ENCODE measurements around the gene NTM. TPM values are rescaled to one million over a fixed set of nuclear protein-coding genes. Genes with fewer than 3 reads are reported as not detected.

NTM gene
- total RNA-seq, 4 donors from 2014 or later, result 0.40 to 3.1 (median 2.1) TPM; not detected in 1

- intact Hi-C loops (cut with DNase I; ENCODE audit: low total_unique reads), result no loop called here
- Histone ChIP-seq H3K4me1 (no peaks in the 10 kb centered on the region), H3K27me3 (no peaks in the 10 kb centered on the region), H3K36me3 (no peaks in the 10 kb centered on the region), H3K27ac (no peak overlapping the region), H3K4me3 (no peak overlapping the region), H3K9me3 (no peaks in the 10 kb centered on the region)
- DNase-seq, result no peak
- TF ChIP-seq CTCF (IDR thresholded peaks at IDR 0.05) (no peak), EP300 (IDR thresholded peaks at IDR 0.05; ENCODE audit: low read depth) (no peak), POLR2AphosphoS5 (IDR thresholded peaks at IDR 0.05) (no peak), POLR2A (IDR thresholded peaks at IDR 0.05) (no peak)
- in situ Hi-C loops (cut with MboI; ENCODE audit: low pct_ligation_motif_present in 1 of 4, low pct_unique_long_range_greater_than_20kb in 1 of 4, low sequenced_read_pairs in 3 of 4), result no loop called here
- whole genome bisulfite sequencing, 2 donors (ENCODE audit: low coverage in 1 of 2), result 53% methylated on average over 2 of the region's 2 CpGs; no CpG with 5 or more reads in 1 of the 2 donors
These were observed 221.7 kb downstream of the NTM start for GRCh38 chr11:131592152-131592551.

GRCh38 chr11:131592734-131593133 lies 222.3 kb downstream of the NTM start:
- 27% methylated on average over 2 of the region's 2 CpGs; no CpG with 5 or more reads in 1 of the 2 donors for WGBS, 2 donors (ENCODE audit: low coverage in 1 of 2)
- Histone ChIP-seq H3K4me1 (no peaks in the 10 kb centered on the region), H3K4me3 (no peak overlapping the region), H3K36me3 (no peaks in the 10 kb centered on the region), H3K27me3 (no peaks in the 10 kb centered on the region), H3K9me3 (no peaks in the 10 kb centered on the region), H3K27ac (no peak overlapping the region)
- intact Hi-C loops (cut with DNase I; ENCODE audit: low total_unique reads), result no loop called here
- DNase-seq, result no peak
- TF ChIP-seq POLR2A (IDR thresholded peaks at IDR 0.05), result no peak
- TF ChIP-seq CTCF (IDR thresholded peaks at IDR 0.05), result no peak
- no peak for TF ChIP-seq POLR2AphosphoS5 (IDR thresholded peaks at IDR 0.05)
- TF ChIP-seq EP300 (IDR thresholded peaks at IDR 0.05; ENCODE audit: low read depth), result no peak
- in situ Hi-C loops (cut with MboI; ENCODE audit: low pct_ligation_motif_present in 1 of 4, low pct_unique_long_range_greater_than_20kb in 1 of 4, low sequenced_read_pairs in 3 of 4), result no loop called here

- Histone ChIP-seq H3K27me3 (no peaks in the 10 kb centered on the region), H3K36me3 (no peaks in the 10 kb centered on the region), H3K9me3 (no peaks in the 10 kb centered on the region), H3K27ac (no peak overlapping the region), H3K4me1 (no peaks in the 10 kb centered on the region), H3K4me3 (no peak overlapping the region)
- intact Hi-C loops (cut with DNase I; ENCODE audit: low total_unique reads) (no loop called here), in situ Hi-C loops (cut with MboI; ENCODE audit: low pct_ligation_motif_present in 1 of 4, low pct_unique_long_range_greater_than_20kb in 1 of 4, low sequenced_read_pairs in 3 of 4) (no loop called here)
- no peak for DNase-seq
- no peak for TF ChIP-seq POLR2A (IDR thresholded peaks at IDR 0.05)
- TF ChIP-seq EP300 (IDR thresholded peaks at IDR 0.05; ENCODE audit: low read depth), result no peak
- no peak for TF ChIP-seq POLR2AphosphoS5 (IDR thresholded peaks at IDR 0.05)
- no peak for TF ChIP-seq CTCF (IDR thresholded peaks at IDR 0.05)
- 42 to 60% methylated on average over 3 to 6 of the region's 6 CpGs for WGBS, 2 donors (ENCODE audit: low coverage in 1 of 2)
These were observed 222.9 kb downstream of the NTM start for GRCh38 chr11:131593301-131593700.

- in situ Hi-C loops (cut with MboI; ENCODE audit: low pct_ligation_motif_present in 1 of 4, low pct_unique_long_range_greater_than_20kb in 1 of 4, low sequenced_read_pairs in 3 of 4), result no loop called here
- intact Hi-C loops (cut with DNase I; ENCODE audit: low total_unique reads), result no loop called here
- H3K4me1 ChIP-seq, result no peaks in the 10 kb centered on the region
These were observed 225.4 kb downstream of the NTM start for GRCh38 chr11:131595797-131596196.

More at GRCh38 chr11:131595797-131596196, 225.4 kb downstream of the NTM start:
- Histone ChIP-seq H3K4me3 (no peak overlapping the region), H3K27me3 (no peaks in the 10 kb centered on the region), H3K27ac (no peak overlapping the region), H3K36me3 (no peaks in the 10 kb centered on the region), H3K9me3 (no peaks in the 10 kb centered on the region)
- WGBS, 2 donors (ENCODE audit: low coverage in 1 of 2), result 52 to 61% methylated on average over 4 of the region's 4 CpGs
- TF ChIP-seq POLR2A (IDR thresholded peaks at IDR 0.05) (no peak), POLR2AphosphoS5 (IDR thresholded peaks at IDR 0.05) (no peak), EP300 (IDR thresholded peaks at IDR 0.05; ENCODE audit: low read depth) (no peak), CTCF (IDR thresholded peaks at IDR 0.05) (no peak)
- no peak for DNase-seq

Measured in transverse colon (tissue), 4 donors.